Fibroblast of skin of right quadriceps (primary cell): ENCODE measurements around the gene EVI2A.
"Not testable (repeated sequence)": the region's sequence is repeated elsewhere in the genome, so short reads cannot be mapped to it uniquely, and the experiment has no call there.

Experiments used
- DNase-seq: peaks from one replicate; pipeline ENCODE4 v3.0.0-alpha.2; 2013

The EVI2A gene

DNA sequence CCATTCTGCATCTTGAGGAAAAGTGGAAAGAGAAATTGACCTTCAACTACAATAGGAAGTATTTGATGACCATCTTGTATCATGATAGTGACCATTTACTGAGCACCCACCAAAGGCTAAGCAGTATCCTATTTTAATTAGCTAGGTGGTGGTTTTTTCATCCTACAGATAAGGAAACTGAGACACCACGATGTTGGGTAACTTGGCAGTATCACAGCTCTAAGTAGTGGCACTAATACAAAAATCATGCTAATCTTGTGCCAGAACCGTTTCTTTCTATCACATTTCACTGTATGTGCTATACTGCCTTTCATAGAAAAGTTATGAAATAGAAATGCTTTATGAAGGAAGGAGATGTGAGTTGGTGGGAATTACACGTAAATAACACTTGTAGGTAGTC, 9.9 kb downstream of the EVI2A start:
- DNase-seq, result no peak

DNA sequence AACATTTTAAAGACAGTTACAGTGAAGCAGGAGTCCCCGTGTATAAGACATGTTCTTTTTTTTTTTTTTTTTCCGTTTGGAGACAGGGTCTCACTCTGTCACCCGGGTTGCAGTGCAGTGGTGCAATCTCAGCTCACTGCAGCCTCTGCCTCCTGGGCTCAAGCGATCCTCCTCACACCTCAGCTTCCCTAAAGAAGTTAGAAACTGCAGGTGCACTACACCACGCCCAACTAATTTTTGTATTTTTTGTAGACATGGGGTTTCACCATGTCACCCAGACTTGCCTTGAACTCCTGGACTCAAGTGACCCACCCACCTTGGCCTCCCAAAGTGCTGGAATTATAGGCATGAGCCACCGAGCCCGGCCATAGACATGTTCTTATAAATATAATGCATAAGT, 10.5 kb downstream of the EVI2A start:
- no peak for DNase-seq

DNA sequence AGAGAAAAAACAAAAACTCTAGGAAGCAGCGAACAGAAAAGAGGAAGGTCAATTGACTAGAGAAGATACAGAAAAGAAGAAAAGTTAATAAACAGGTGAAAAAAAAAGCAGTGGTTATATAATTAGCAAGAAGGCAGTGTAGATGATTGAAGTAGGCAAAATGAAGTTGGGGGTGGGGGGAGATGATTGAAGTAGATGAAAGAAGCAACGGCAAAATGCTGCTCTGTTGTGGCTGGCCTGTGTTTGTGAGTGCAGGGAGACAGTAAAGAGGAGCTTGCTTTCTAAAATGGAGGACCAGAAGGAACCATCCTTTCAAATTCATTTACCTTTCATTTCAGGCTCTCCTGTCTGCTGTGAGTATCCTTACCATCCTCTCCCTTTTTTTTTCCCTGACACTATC, 11.2 kb downstream of the EVI2A start:
- no peak for DNase-seq

DNA sequence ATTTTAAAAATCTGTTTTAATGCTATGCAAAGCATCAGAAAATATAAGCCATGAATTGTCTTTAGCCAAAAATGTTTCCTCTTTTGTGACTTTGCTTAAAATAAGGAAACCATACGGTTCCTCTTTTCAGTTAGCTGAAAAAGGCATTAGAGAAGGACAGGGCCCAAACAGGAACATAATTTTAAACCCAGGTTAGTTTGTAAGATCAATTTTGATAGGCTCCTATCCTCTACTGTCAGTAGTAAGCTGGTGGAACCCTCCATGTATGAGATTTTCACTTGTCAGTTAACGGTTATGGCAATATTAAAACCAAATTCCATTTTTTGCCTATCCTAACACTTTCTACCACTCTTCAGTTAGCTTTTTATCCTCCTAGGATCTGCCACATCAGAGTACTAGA, 11.9 kb downstream of the EVI2A start:
- DNase-seq, result no peak

DNA sequence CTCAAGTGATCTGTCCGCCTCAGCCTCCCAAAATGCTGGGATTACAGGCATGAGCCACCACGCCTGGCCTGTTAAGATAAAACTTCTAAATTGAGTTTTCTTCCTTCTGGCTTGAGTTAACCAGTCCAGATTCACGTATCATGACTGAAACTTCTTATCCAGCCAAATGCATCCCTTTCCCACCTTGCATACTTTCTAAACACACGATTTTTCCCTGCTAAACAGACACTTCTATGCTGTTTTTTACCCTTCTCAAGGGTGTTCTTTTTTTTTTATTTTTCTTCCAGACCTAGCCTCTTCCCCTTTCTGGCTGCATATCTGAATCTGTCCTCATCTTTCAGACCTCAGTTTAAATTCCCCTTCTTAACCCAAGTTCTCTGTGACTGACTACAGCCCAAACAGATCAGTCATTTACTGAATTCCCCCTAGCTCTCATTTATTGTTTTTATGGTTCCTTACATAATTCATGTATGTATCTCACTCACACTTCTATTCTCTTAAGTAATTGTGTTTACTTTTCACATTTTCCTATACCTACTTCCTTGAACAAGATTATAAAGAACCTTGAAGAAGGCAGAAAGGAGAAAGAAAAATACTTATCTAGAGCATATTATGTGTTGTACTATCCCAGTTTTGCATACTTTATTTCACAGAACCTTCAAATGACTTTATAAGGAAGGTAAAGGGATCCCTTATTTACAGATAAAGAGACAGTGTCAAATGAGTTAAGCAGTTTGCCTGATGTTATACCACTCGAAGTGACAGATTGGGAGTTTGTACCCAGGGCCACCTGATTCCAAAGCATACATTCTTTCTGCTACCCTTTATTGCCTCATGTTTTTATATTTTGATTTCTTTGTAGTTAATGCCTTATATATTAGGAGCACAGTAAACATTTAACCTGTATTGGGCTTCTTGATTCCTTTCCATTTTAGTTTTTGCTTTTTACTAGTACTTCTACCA, 12.8 kb downstream of the EVI2A start:
- no peak for DNase-seq

DNA sequence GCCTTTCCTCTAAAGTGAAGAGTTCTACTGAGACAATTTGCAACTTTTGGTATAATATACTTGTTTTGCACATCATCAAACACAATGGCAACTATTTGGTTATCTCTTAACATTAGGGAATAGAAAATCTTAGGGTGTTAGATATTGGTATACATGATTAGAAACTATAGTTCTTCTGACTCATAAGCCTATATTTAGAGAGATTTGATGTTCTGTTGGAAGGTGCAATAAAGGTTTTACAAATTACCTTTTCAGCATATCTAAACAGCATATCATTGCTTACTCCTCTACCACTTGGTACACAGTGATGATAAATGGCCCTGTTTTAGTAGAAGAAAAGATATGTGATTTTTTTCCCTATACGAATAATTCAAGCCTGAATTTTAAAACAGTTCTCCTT, 13.8 kb downstream of the EVI2A start:
- DNase-seq, result no peak

DNA sequence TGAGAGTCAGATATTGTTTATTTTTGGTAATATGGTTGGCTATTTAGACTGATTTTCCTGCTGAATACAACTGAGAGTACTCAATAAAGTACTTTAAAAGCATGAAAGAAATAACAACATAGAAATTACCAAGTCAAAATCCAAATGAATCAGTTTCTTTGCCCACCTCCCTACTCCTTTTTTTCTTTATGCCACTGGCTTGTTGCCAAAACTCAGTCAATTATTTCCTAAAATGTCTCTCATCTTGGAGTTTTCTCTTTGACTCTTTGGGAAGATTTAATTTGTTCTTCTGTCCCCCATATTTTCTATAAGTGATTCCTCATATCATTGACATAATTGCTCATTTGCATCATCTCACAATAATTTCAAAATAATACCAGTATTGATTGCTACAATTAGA, 21.8 kb downstream of the EVI2A start:
- no peak for DNase-seq

DNA sequence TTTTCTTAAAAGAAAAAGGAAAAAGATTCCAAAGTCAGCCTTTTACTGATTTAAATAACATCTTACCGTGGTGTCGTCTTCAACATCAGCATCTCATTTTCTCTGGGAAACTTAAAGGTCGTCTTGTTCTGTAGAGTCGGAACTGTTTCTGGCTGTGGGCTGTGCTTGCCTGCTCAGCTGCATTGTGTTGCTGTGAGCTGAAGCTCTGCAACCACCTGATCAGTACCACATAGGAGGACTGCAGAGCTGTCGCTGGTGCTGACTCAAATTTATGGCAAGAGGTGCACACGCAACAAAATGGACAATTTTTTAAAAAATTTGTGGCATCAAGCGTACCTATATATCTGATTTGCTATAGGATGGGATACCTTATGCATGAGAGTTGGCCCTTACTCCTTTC, 24.3 kb downstream of the EVI2A start, which contains the start of gene OMG:
Gene OMG, minus strand, starts transcription at position 150 of the 400 bp plus-strand sequence. CDS start 908 bp downstream, outside the sequence.
- no peak for DNase-seq

DNA sequence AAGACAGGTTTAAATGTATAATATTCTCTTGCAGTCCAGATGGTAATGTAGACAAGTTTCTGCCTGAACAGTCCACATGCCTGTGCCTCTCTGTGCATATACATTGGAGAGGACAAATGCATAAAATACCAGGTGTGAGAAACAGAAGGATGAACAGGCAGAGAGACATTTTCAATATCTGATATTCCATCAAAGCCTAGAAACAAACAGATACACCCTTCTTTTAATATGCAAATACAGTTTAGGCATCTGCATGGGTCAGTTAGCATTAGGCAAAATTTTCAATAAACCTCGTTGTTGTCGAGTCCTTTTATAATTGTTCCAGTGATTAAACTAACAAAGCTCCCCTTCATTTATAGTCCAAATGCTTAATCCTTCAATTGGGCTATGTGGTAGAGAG, 25.3 kb downstream of the EVI2A start:
- no peak for DNase-seq

DNA sequence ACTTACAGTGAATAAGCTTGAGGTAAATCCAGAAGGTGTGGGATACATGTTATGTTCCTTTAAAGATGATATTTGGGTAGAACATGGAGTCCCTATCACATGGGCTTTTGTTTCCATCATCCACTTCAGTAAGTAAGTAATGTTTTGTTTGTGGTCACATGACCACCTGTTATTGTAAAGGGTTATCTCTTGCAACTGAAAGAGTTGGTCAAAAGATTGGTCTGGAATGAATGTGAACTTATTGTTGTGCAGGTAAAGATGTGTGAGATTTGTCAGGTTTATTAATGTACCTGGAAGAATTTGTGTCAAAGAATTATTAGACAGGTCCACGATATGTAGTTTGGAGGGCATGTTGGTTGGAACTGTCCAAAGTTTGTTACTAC, 25.9 kb downstream of the EVI2A start:
- no peak for DNase-seq

DNA sequence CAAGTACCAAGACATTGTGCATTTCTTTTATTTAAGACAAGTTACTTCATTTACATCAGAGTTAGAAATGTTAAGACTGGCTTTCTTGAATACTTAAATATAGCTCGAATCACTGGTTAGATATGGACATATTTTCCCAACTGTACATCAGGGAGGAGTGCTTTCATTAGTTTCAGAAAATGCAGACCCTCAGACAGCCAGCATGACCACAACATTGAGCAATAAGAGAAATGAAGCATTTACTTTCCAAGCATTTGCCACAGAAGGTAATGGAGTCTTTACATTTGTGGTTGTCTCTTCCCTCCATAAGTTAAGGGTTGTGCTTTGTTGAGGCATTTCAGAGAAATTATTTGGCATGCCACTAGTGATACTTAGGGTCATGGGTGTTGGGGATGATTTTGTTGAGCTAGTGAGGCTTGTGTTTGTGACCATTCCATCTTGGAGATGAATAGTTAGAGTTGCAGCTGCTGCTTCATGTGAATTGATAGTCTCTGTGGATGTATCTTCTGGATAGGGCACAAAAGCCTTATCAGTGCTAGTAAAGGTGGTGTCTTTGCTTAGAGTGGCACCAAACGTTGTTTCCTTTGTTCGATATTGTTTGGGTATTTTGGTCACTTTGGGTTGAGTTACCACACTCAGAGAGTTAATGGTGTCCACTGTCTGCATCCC, 26.5 kb downstream of the EVI2A start:
- DNase-seq, result peak; percentile 74

DNA sequence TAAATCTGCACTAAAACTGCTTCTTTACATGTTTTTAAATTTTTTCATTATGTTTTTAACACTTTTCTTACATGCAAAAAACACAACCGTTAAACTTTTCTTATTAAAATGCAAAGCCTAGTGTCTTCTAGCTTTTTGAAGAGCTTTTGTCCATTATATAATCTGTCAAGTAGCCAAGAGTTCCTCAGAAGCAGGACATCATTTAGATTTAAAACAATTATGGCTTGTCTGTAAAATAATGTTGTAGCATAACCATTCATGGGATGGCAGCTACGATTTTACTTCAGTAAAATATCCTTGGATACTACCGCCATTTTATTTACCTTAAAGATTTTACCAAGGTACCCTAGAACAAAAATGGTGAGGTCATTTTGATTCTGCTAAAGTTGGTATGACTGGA, 27.2 kb downstream of the EVI2A start:
- DNase-seq, result no peak

DNA sequence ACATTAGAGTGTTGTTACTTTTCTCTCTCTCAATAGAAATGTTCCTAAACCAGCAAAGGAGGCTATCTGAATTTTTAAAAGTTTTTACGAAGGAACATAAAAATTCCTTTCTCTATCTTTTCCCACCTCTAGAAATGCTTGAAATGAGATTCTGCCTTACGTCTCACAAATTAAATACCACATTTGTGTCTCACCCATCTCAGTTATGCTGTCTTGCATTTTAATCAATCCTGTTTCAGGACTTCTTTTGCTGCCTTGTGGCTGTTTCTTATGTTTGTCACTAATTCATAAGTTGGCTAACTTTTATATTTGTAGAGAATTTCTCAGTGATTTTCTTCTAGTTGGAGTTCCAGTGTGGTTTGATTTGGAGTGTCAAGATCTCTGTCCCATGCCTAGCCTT, 27.8 kb downstream of the EVI2A start:
- peak; percentile 44 for DNase-seq

DNA sequence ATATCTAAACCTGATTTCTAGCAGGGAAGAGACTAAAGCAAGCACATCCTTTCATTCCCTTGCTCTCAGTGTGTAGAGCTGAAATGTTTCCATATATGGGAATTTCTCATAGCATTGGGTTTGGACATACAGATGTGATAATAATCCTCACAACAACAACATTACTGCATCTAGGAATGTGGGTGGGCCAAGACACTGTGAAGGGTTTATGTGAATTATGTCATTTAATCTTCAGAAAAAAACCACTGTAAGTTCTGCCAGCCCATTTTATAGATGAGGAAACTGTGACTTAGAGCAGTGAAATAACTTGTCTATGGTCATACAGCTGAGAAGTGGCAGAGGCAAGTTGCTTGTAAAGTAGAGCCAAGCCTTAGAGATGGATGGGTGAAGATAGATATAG, 29.6 kb downstream of the EVI2A start:
- DNase-seq, result peak; percentile 67

DNA sequence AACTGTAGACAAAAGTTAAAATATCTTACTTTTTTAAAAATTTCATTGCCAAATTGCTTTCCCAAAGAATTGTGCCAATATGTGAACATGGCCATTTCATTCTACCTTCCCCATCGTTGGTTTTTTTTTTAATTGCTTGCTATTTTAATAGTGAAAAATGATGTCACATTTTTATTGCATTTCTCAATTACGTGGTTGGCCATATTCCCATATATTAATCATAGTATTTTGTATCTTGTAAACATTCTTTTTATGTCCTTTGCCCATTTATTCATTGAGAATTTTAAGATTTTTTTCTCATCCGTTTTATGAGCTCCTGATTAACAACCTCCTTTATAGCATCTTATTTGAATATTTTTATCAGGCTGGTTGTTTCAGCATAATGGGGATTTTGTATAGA, 31.6 kb downstream of the EVI2A start:
- DNase-seq, result peak; percentile 34

DNA sequence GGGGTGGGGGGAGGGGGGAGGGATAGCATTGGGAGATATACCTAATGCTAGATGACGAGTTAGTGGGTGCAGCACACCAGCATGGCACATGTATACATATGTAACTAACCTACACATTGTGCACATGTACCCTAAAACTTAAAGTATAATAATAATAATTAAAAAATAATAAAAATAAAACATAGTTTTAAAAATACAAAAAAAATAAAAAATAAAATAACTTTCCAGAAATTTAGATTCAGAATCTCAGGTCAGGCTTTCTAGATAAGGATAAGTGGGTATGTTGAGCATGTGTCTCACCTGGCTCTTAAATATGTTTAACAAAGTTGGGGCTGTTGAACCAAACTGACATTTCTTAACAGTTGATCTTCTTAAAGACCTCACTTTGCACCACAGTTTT, 33.5 kb downstream of the EVI2A start:
- not testable (repeated sequence) for DNase-seq

DNA sequence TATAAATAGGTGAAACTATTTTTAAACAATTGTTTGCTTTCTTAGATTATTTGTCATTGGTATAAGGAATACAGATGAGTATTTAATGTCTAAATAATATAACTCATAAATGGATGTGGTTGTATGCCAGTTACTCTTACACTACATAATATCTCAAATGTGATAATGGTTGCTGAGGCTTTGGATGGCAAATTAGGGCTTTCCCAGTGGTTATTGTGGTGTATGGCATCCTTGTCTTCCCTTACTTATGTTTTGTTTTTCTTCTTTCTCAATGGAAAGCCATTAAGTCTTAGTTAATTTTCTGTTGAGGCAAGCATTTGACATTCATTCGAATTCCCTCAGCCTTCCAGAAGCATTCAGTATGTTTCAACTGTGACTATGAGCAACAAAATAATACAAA, 34.8 kb downstream of the EVI2A start:
- DNase-seq, result no peak

DNA sequence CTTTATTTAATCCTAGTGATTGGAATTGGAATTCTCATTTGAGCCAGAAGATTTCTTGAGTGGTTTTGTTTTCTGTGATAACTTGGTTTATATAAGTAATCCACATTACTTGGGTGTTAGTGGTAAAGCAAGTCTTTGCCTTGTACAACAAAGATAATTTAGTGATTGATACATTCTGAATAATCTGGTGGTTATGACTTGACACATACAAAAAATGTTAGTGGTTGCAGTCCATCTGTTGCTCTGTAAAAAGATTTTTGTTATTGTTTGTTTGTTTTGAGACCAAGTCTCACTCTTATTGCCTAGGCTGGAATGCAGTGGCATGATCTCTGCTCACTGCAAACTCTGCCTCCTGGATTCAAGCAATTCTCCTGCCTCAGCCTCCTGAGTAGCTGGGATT, 37.6 kb downstream of the EVI2A start:
- DNase-seq, result no peak

DNA sequence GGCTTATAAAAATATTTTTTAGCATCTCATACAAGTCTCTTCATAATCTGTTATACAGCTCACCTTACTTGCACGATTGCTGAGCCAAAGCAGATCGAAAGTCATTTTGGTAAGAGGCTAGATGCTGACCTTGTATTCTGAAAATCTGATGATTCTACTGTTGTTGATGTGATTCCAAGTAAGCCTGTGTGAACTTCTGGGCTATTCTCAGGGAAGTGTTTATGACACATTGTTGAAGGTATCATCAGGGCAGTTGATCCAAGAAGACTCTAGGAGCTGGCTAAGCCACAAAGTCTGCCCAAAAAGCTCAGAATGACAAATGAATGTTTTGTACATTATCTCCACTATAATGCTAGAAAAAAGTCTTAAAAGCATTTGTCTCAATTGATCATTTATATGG, 40.4 kb downstream of the EVI2A start:
- DNase-seq, result no peak

DNA sequence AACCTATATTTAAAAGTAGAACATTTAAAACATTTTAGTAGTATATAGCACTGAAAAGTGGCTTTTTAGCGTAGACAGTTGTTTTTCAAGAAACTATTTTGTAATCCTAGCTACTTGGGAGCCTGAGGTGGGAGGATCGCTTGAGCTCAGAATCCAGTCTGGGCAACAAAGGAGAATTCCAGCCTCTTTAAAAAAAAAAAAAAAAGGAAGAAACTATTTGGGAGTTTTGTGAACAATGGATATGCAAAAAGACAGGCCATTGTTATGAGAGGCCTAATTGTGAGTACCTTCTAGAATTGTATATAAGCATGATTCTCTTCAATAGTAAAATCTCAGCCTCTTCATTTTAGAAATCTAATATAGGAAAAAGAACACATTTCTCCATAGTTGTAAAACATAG, 42.0 kb downstream of the EVI2A start:
- DNase-seq, result no peak

DNA sequence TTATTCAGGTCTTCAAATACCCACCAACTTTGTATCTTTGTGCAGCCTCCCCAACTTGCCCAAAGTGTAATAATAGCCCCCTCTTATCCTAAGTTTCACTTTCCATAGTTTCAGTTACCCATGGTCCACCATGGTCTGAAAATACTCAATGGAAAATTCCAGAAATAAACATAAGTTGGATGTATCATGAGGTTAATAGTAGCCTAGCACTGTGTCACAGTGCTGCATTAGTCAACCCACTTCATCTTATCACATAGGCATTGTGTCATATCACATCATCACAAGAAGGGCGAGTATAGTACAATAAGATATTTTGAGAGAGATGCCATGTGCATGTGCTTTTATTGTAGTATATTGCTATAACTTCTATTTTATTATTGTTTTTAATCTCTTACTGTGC, 46.3 kb downstream of the EVI2A start:
- DNase-seq, result no peak

DNA sequence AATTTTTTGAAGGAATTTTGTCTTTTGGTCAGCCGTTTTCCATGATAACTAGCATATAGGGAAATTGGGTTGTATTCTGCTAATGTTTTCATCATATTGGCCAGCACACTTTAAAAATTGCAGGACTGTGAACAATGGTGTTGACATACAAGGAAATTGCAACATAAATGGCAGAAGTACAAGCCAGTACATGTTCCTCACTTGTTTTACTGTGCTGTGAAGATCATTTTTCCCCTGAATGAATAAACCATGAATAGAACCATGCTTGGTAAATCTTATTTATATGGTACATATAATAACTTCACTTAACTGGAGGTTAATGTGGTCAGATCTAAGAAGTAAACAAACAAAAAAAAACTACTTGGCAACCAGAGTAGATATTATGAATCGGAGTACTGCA, 47.2 kb downstream of the EVI2A start:
- DNase-seq, result peak; percentile 49

DNA sequence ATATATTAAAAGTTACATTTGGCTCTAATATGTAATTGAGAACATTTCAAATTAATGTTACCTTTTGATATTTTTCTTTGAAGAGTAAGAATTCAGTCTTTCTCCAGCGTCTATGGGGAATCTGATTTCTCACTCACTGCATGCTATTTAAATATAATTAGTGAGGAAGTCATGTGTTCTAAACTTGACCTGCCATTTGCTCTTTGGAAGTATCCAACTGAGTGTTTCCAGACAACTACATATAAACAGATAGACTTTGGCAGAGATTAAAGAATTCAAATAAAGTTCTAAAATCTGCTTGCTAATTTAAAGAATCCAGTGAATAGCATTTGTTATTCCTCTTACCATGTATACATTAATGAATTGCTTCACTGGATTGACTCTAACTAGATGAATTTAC, 47.9 kb downstream of the EVI2A start:
- no peak for DNase-seq

DNA sequence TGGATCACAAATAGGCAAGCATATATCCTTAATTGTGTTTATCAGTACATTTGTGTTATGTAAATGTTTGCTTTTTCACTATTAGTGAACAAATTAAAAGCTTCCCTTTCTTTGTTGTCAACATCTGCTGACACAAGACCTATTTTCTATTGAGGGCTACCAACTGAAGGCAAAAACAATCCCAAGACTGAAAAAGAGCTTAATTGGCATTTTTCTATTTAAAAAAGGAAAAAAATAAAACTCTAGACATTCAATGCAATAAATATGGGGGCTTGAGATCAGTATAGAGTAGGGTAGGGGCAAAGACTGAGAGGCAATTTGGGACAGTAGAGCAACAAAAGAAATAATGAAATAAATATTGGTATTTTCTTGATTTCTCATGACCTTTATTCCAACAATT, 48.6 kb downstream of the EVI2A start:
- DNase-seq, result no peak
